MCF 10A (cell line): ENCODE results near the gene AHSA1. TPM values are rescaled to one million over a fixed set of nuclear protein-coding genes. Genes with fewer than 3 reads are reported as not detected.

Experiments used
- BruUV-seq: library from RNA; stranded (reverse); fragments of 400-500 nt; replicated peaks from 2 replicates; lab custom pipeline; 2021; lab: Mats Ljungman, UMichigan
- CTCF ChIA-PET: fragments of 300-600 bp; sonication (Branson Sonifier 250); formaldehyde crosslinking; extraction: SDS; loops from one replicate; lab custom pipeline; 2021; ENCODE audit warnings: antibody characterized with exemption, inconsistent platforms; lab: Yijun Ruan, JAX
- POLR2A ChIA-PET: fragments of 300-600, 350-650 bp; sonication (Branson Sonifier 250); formaldehyde crosslinking; extraction: SDS; loops from one replicate; lab custom pipeline; 2020; ENCODE audit warnings: antibody characterized with exemption, inconsistent platforms; lab: Yijun Ruan, JAX
- DNase-seq: peaks from one replicate; pipeline ENCODE4 v3.0.0-alpha.2; 2018; ENCODE audit not compliant: unreplicated experiment
- H3K27ac Mint-ChIP-seq: one replicate; pipeline ENCODE4 v1.8.0; 2022; ENCODE audit warnings: mild to moderate bottlenecking, low read depth, mixed read lengths; ENCODE audit not compliant: unreplicated experiment
- H3K27me3 Mint-ChIP-seq: one replicate; pipeline ENCODE4 v1.8.0; 2022; ENCODE audit warnings: mixed read lengths; ENCODE audit not compliant: insufficient read depth, unreplicated experiment
- H3K36me3 Mint-ChIP-seq: one replicate; pipeline ENCODE4 v1.8.0; 2022; ENCODE audit warnings: mild to moderate bottlenecking, moderate library complexity, mixed read lengths; ENCODE audit not compliant: insufficient read depth, unreplicated experiment
- H3K4me1 Mint-ChIP-seq: one replicate; pipeline ENCODE4 v1.8.0; 2022; ENCODE audit warnings: mixed read lengths; ENCODE audit not compliant: insufficient read depth, unreplicated experiment
- H3K4me3 Mint-ChIP-seq: one replicate; pipeline ENCODE4 v1.8.0; 2022; ENCODE audit warnings: mild to moderate bottlenecking, moderate library complexity, mixed read lengths; ENCODE audit not compliant: unreplicated experiment
- H3K9me3 Mint-ChIP-seq: one replicate; pipeline ENCODE4 v1.8.0; 2022; ENCODE audit warnings: mixed read lengths; ENCODE audit not compliant: unreplicated experiment
- intact Hi-C: fragments of 100-400 bp; cut with micrococcal nuclease; formaldehyde crosslinking; loops from 2 replicates; pipeline ENCODE4 v1.14.1; 2022
- total RNA-seq: library from RNA; stranded (reverse); gene quantifications from 2 replicates; pipeline ENCODE4 v1.2.3, GENCODE V29; 2022
- TF ChIP-seq, protein P1 (sequence below): fragments of 200-600 bp; IDR thresholded peaks from one replicate; pipeline ENCODE4 v1.8.0; 2022; ENCODE audit warnings: antibody characterized with exemption, mild to moderate bottlenecking; ENCODE audit not compliant: unreplicated experiment

The AHSA1 gene
- total RNA-seq, 1 experiment from 2014 or later = 78.5 TPM

DNA sequence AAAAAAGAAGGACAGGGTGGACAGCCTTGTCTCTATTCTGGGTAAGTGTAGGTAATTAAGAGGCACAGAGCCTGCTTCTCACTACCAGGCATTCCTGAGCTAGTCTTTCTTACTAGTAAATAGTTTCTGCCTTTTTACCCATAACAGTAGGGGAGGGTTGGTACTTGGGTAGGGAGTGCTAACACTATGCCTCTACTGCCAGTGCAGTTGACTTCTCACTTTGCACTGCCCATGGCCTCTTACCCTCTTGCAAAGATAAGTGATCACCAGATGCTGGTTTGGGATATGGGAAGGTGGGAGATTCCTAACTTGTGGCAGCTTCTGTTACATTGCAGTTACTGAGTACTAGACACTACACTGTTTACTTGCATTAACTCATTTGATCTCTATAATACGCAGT is 11.6 kb downstream of the AHSA1 start:
- TF ChIP-seq, protein P1, sequence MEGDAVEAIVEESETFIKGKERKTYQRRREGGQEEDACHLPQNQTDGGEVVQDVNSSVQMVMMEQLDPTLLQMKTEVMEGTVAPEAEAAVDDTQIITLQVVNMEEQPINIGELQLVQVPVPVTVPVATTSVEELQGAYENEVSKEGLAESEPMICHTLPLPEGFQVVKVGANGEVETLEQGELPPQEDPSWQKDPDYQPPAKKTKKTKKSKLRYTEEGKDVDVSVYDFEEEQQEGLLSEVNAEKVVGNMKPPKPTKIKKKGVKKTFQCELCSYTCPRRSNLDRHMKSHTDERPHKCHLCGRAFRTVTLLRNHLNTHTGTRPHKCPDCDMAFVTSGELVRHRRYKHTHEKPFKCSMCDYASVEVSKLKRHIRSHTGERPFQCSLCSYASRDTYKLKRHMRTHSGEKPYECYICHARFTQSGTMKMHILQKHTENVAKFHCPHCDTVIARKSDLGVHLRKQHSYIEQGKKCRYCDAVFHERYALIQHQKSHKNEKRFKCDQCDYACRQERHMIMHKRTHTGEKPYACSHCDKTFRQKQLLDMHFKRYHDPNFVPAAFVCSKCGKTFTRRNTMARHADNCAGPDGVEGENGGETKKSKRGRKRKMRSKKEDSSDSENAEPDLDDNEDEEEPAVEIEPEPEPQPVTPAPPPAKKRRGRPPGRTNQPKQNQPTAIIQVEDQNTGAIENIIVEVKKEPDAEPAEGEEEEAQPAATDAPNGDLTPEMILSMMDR = no peak
- intact Hi-C loops = no loop called here
- no TSS peak for BruUV-seq
- H3K4me3 Mint-ChIP-seq = no peak overlapping the region
- CTCF ChIA-PET = interaction anchor here (1.2 kb wide), 1 partner anchor 49 kb away, joined by 3 read pairs; no protein-coding TSS in a partner anchor
- H3K27me3 Mint-ChIP-seq = peaks cover 8% of the 10 kb centered on the region
- no peak for DNase-seq
- peaks cover 65% of the 10 kb centered on the region for H3K36me3 Mint-ChIP-seq
- H3K9me3 Mint-ChIP-seq = no peaks in the 10 kb centered on the region
- H3K27ac Mint-ChIP-seq = no peak overlapping the region
- POLR2A ChIA-PET = interaction anchor here (1.0 kb wide), 1 partner anchor 69 kb away, joined by 3 read pairs; no protein-coding TSS in a partner anchor
- H3K4me1 Mint-ChIP-seq = no peaks in the 10 kb centered on the region

DNA sequence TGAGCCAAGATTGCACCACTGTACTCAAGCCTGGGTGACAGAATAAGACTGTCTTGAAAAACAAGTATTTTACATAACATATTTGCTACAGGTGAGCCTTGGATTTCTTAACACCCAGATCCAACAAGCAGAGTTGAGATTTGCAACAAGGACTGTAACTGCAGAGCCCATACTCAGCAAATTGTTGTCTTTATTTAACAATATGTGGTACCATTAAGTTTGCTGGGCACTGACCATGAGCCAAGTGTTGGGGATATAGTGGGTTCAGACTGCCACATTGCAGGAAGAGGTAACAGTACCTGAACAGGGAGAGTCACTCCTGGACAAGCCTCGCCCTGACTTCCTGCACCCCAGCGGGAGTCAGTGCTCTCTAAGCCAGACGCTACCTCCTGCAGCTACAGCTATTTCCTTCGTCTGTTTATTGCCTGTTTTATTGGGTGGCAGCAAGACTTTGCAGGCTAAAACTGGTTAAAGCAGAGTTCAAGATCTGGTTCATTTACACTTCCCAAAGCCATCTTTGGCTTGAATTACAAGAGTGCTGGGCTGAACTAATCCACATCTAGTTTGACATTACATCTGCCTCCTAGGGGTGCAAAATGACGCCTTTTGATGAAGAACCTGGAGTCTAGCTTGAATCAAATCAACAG is 12.5 kb downstream of the AHSA1 start:
- Mint-ChIP-seq H3K9me3 (no peaks in the 10 kb centered on the region), H3K36me3 (peaks cover 57% of the 10 kb centered on the region), H3K27ac (no peak overlapping the region), H3K4me3 (no peak overlapping the region), H3K27me3 (peaks cover 12% of the 10 kb centered on the region), H3K4me1 (no peaks in the 10 kb centered on the region)
- no peak for DNase-seq
- ChIA-PET CTCF (interaction anchor here (0.6 to 0.7 kb wide), 3 partner anchors 10 to 138 kb away, joined by 3 to 4 read pairs (median 3); no protein-coding TSS in a partner anchor), POLR2A (no interaction called here)
- TF ChIP-seq, protein P1 = no peak
- no TSS peak for BruUV-seq
- intact Hi-C loops = no loop called here

DNA sequence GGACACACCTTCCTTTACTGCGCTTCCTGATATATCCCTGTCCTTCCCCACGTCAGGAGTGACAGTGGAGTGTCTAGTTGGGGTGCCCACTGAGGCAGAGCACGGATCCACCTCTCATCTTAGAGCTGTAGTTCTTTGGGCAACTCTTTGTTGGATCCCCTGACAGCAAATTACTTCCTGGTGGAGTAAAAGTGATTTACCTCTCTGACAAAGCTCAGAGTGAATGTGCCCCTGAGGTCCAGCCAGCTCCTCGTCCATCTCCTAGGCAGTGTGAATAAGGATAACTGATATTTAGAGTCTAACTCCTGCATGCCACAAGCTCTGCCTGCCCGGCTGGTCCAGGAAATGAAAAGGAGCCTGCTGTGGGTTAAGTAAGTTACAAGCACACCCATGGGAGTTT is 16.0 kb downstream of the AHSA1 start:
- Mint-ChIP-seq H3K36me3 (peaks cover 21% of the 10 kb centered on the region), H3K9me3 (no peaks in the 10 kb centered on the region), H3K27me3 (peaks cover 12% of the 10 kb centered on the region), H3K4me1 (no peaks in the 10 kb centered on the region), H3K27ac (no peak overlapping the region), H3K4me3 (no peak overlapping the region)
- intact Hi-C loops = no loop called here
- no TSS peak for BruUV-seq
- DNase-seq = no peak
- POLR2A ChIA-PET = no interaction called here
- TF ChIP-seq, protein P1 = no peak
- CTCF ChIA-PET = interaction anchor here (1.8 kb wide), 1 partner anchor 15 kb away, joined by 5 read pairs; no protein-coding TSS in a partner anchor

DNA sequence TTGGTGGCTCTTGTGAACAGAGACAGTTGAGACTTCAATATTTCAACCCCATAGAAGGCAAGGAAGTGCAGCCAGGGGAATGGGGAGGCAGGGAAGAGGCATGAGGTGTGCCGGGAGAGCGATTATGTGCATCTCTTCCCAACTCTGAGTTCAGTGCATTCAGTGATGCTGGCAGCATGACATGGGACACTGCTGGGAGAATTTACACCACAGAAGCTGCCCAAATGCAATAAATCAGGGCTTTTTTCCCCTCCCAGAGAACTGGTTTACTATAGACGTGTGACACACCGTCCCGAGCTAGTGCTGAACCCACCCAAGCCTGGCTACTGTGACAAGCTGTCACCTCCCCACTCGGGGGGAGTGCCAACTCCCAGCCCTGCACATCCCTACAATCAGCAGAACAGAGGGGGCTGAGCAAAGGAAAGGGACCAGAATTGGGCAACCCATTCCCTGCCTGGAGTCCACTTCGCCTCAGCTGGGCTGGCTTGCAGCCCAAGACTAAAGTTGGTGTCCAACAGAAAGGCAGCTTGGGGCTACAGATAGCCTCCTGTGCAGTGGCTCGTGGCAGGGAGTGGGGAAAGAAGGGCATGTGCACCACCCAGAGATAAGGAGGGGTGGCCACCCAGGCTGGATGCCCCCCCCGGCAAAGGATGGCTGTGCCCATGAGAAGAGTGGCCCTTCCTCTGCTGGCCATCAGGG is 16.7 kb downstream of the AHSA1 start:
- peaks cover 14% of the 10 kb centered on the region for H3K36me3 Mint-ChIP-seq
- CTCF ChIA-PET = interaction anchor here (1.8 kb wide), 1 partner anchor 15 kb away, joined by 5 read pairs; no protein-coding TSS in a partner anchor
- BruUV-seq = no TSS peak
- intact Hi-C loops = no loop called here
- no peaks in the 10 kb centered on the region for H3K9me3 Mint-ChIP-seq
- POLR2A ChIA-PET = no interaction called here
- H3K27ac Mint-ChIP-seq = no peak overlapping the region
- no peaks in the 10 kb centered on the region for H3K4me1 Mint-ChIP-seq
- no peak for DNase-seq
- TF ChIP-seq, protein P1 = no peak
- peaks cover 12% of the 10 kb centered on the region for H3K27me3 Mint-ChIP-seq
- H3K4me3 Mint-ChIP-seq = no peak overlapping the region
